HepG2 (cell line): ENCODE data around the gene HEXD. TPM values are rescaled to one million over a fixed set of nuclear protein-coding genes. Genes with fewer than 3 reads are reported as not detected.

Experiments used
- DNMT3B ChIP-seq: conservative IDR thresholded peaks from 2 replicates; pipeline ENCODE4 v1.6.1; 2016; ENCODE audit warnings: missing biosample characterization, control low read depth
- E2F2 ChIP-seq: sonication (generic); formaldehyde crosslinking; IDR thresholded peaks from 2 replicates; pipeline ENCODE4 v1.4.0; 2020; ENCODE audit warnings: missing genetic modification reagents, borderline replicate concordance
- FLYWCH1 ChIP-seq: sonication (generic); formaldehyde crosslinking; IDR thresholded peaks from 2 replicates; pipeline ENCODE4 v1.8.1; 2023; ENCODE audit warnings: mild to moderate bottlenecking, missing genetic modification reagents
- HNF1B ChIP-seq: sonication (generic); formaldehyde crosslinking; IDR thresholded peaks from 2 replicates; pipeline ENCODE4 v1.5.1; 2020; ENCODE audit warnings: mild to moderate bottlenecking, moderate library complexity, missing genetic modification reagents
- KDM6A ChIP-seq: IDR thresholded peaks from 2 replicates; pipeline ENCODE4 v1.6.1; 2016; ENCODE audit warnings: low read depth
- MYC ChIP-seq: sonication (generic); formaldehyde crosslinking; IDR thresholded peaks from 2 replicates; pipeline ENCODE4 v1.9.0; 2021; ENCODE audit warnings: missing genetic modification reagents, borderline replicate concordance
- REPIN1 ChIP-seq: sonication (generic); formaldehyde crosslinking; IDR thresholded peaks from 2 replicates; pipeline ENCODE4 v1.8.0; 2022; ENCODE audit warnings: missing genetic modification reagents, low read depth, mild to moderate bottlenecking, borderline replicate concordance
- RFX5 ChIP-seq: IDR thresholded peaks from 2 replicates; pipeline ENCODE4 v1.6.1; 2011; ENCODE audit warnings: low read depth, low read length, improper control_type of control experiment
- RXRB ChIP-seq: IDR thresholded peaks from 2 replicates; pipeline ENCODE4 v1.6.1; 2016; ENCODE audit warnings: borderline replicate concordance, missing genetic modification reagents, missing compliant biosample characterization
- TOE1 ChIP-seq: sonication (generic); formaldehyde crosslinking; IDR thresholded peaks from 2 replicates; pipeline ENCODE4 v1.4.0; 2020; ENCODE audit warnings: mild to moderate bottlenecking, missing genetic modification reagents
- U2AF1 ChIP-seq: fragments of 200-400 bp; formaldehyde crosslinking; optimal IDR thresholded peaks from 2 replicates; pipeline ENCODE3; 2017; ENCODE audit warnings: mild to moderate bottlenecking, low read depth, low read length
- ZBTB39 ChIP-seq: sonication (generic); formaldehyde crosslinking; IDR thresholded peaks from 2 replicates; pipeline ENCODE4 v1.5.0; 2020; ENCODE audit warnings: missing genetic modification reagents
- ZNF503 ChIP-seq: sonication (generic); formaldehyde crosslinking; IDR thresholded peaks from 2 replicates; pipeline ENCODE4 v1.4.0; 2020; ENCODE audit warnings: missing genetic modification reagents
- ZNF513 ChIP-seq: sonication (generic); formaldehyde crosslinking; conservative IDR thresholded peaks from 2 replicates; pipeline ENCODE4 v1.5.0; 2020; ENCODE audit warnings: missing genetic modification reagents
- ZNF543 ChIP-seq: sonication (generic); formaldehyde crosslinking; IDR thresholded peaks from 2 replicates; pipeline ENCODE4 v1.4.0; 2020; ENCODE audit warnings: mild to moderate bottlenecking, missing genetic modification reagents
- ZNF546 ChIP-seq: sonication (generic); formaldehyde crosslinking; conservative IDR thresholded peaks from 2 replicates; pipeline ENCODE4 v1.8.1; 2023; ENCODE audit warnings: mild to moderate bottlenecking, missing genetic modification reagents
- ZNF557 ChIP-seq: sonication (generic); formaldehyde crosslinking; IDR thresholded peaks from 2 replicates; pipeline ENCODE4 v1.4.0; 2020; ENCODE audit warnings: missing genetic modification reagents
- ZNF558 ChIP-seq: sonication (generic); formaldehyde crosslinking; IDR thresholded peaks from 2 replicates; pipeline ENCODE4 v1.9.0; 2022; ENCODE audit warnings: mild to moderate bottlenecking, missing genetic modification reagents, borderline replicate concordance
- ZNF577 ChIP-seq: sonication (generic); formaldehyde crosslinking; IDR thresholded peaks from 2 replicates; pipeline ENCODE4 v1.4.0; 2020; ENCODE audit warnings: mild to moderate bottlenecking, low read depth, missing genetic modification reagents, borderline replicate concordance
- ZNF709 ChIP-seq: sonication (generic); formaldehyde crosslinking; IDR thresholded peaks from 2 replicates; pipeline ENCODE4 v1.5.0; 2020; ENCODE audit warnings: mild to moderate bottlenecking, missing genetic modification reagents
- ZNF782 ChIP-seq: sonication (generic); formaldehyde crosslinking; IDR thresholded peaks from 2 replicates; pipeline ENCODE4 v1.4.0; 2020; ENCODE audit warnings: missing genetic modification reagents, mild to moderate bottlenecking, borderline replicate concordance
- polyA plus RNA-seq, 8 experiments: library from polyadenylated mRNA; depleted of rRNA in 3 of 8; stranded (reverse) in 7 of 8; unstranded in 1 of 8; fragments of >200 nt; fragmentation: Illumina TruSeq in 4 of 8; extraction: Trizol in 4 of 8; gene quantifications; 2 replicates each; pipeline versions ENCODE4 v1.2.1 to v1.2.3, GENCODE V29; 2011 to 2016; ENCODE audit warnings: low read depth in 4 of 8, missing spikeins in 1 of 8, mixed read lengths in 1 of 8; ENCODE audit not compliant: insufficient read depth in 1 of 8
- total RNA-seq, 5 experiments: library from RNA; depleted of rRNA; stranded (reverse); fragments of >200 nt; fragmentation: Illumina TruSeq; extraction: Trizol; gene quantifications; 2 replicates each; pipeline ENCODE4 v1.2.3, GENCODE V29; 2016; ENCODE audit warnings: low read depth in 1 of 5

Gene HEXD
- total and polyA plus RNA-seq, 2 of the 13 experiments (the other 11 are each of a cell fraction or from before 2014, with no cell fraction given), result 22.3 to 41.8 TPM

- no peak; the same call in 1 of the 2 replicates for TF ChIP-seq ZNF503 (CRISPR knock-in tag)
- TF ChIP-seq FLYWCH1 (CRISPR knock-in tag), result no peak
- no peak for TF ChIP-seq RFX5
- peak; percentile 70; the same call in 1 of the 2 replicates for TF ChIP-seq ZNF546
- TF ChIP-seq ZNF513, result no peak
- TF ChIP-seq U2AF1, result peak; percentile 54
- TF ChIP-seq ZNF557, result no peak
- no peak for TF ChIP-seq ZNF709 (CRISPR knock-in tag)
- TF ChIP-seq TOE1 (CRISPR knock-in tag), result no peak
- TF ChIP-seq ZNF558 (CRISPR knock-in tag), result no peak
- TF ChIP-seq KDM6A (CRISPR knock-in tag), result no peak
- TF ChIP-seq ZNF577 (CRISPR knock-in tag), result no peak
- TF ChIP-seq E2F2, result no peak
- TF ChIP-seq ZNF782 (CRISPR knock-in tag), result 0 out of 2 replicates have a peak, but pooled peaks have one; percentile 12
- no peak for TF ChIP-seq ZNF543
- no peak for TF ChIP-seq DNMT3B (CRISPR knock-in tag)
- TF ChIP-seq ZBTB39, result no peak
- TF ChIP-seq RXRB (CRISPR knock-in tag), result peak; percentile 98
- peak; percentile 36; the same call in 1 of the 2 replicates for TF ChIP-seq MYC (CRISPR knock-in tag)
- TF ChIP-seq REPIN1, result peak; percentile 80; the same call in 1 of the 2 replicates
- peak; percentile 84 for TF ChIP-seq HNF1B (CRISPR knock-in tag)
Measured at GRCh38 chr17:82384730-82385481, 33.2 kb upstream of the HEXD start (continued).
